Measurements from ENCODE around the gene ORAI2. TPM values are rescaled to one million over a fixed set of nuclear protein-coding genes. Genes with fewer than 3 reads are reported as not detected.
A peak's percentile ranks its signal among the peaks of the same experiment; 100 is the strongest.
"Not testable (repeated sequence)": the region's sequence is repeated elsewhere in the genome, so short reads cannot be mapped to it uniquely, and the experiment has no call there.

ORAI2 gene
- polyA plus RNA-seq, 6 donors from 2014 or later: 236 to 340 (median 260) TPM

DNA sequence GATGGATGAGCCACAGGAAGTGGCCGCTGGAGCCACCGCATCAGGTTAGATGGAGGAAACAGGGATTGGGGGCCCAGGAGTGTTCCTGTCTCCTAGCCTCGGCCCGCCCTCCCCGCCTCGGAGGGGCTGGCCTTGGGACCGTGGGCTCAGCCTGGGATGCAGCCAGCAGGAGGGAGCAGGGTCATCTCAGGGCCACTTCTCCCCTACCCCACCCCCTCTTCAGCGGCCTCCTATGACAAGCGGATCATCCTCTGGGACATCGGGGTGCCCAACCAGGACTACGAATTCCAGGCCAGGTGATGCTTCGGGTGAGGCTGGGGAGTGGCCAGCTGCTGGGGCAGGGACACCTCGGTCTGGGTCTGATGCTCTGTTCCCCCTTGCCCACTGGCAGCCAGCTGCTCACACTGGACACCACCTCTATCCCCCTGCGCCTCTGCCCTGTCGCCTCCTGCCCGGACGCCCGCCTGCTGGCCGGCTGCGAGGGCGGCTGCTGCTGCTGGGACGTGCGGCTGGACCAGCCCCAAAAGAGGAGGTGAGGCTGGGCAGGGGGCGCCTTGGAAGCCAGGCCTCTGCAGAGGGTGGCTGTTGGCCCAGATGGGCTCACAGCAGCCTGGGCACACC lies 36.1 kb downstream of the ORAI2 start:
- H3K4me1 Mint-ChIP-seq: peaks cover 15 to 24% (median 17%) of the 10 kb centered on the region in 3 donors
- DNase-seq: no peak
- no peaks in the 10 kb centered on the region for H3K36me3 Mint-ChIP-seq
- ATAC-seq (ENCODE audit: low read depth in 2 of 2): no peak
- H3K27ac Mint-ChIP-seq: no peak overlapping the region
- H3K27me3 Mint-ChIP-seq: no peaks in the 10 kb centered on the region
- no peak overlapping the region for H3K4me3 Mint-ChIP-seq
- H3K9me3 Mint-ChIP-seq: no peaks in the 10 kb centered on the region

DNA sequence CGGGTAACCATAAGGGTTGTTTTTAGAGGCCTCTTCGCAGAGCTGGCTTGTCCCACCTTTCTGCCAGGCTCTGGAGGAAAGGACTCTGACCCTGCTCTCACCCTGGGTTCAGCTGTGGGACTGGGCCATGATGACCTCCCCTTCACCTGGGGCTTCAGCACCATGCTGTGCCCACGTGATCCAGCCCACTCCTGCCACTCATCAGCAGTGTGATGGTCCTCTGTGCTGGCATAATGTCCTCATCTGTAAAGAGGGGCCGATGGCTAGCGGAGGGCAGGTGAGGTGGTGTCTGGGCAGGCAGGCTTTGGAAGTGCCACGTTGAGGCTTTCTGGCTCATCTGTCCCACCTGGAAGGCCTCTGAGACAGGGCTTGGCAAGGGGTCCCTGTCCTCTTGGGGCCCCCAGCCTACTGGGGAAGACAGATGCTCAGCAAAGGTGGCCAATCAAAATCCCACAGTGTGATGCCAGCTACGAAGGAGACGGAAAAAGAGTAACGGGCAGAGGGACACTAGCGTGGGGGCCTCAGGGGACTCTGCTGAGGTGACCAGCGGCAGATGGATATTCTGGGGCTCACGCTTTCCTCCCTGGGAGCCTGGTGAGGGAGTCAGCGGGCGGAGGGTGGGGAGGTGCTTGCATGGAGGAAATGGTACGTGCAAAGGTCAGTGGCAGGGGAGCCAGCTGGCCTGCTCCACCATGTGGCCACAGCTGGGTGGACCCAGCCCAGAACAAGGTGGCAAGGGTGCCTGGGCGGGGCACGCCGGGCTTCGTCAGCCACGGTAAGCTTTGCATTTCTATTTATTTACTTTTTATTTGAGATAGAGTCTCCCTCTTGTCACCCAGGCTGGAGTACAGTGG lies 36.8 kb downstream of the ORAI2 start:
- Mint-ChIP-seq H3K27me3 (no peaks in the 10 kb centered on the region), H3K9me3 (no peaks in the 10 kb centered on the region), H3K4me3 (peak overlapping the region in 1 of 8 donors; percentile 41), H3K4me1 (peaks cover 15 to 23% (median 17%) of the 10 kb centered on the region in 3 donors), H3K27ac (peak overlapping the region in 1 of 6 donors; percentile 24), H3K36me3 (no peaks in the 10 kb centered on the region)
- ATAC-seq (ENCODE audit: low read depth in 2 of 2): no peak
- no peak for DNase-seq

DNA sequence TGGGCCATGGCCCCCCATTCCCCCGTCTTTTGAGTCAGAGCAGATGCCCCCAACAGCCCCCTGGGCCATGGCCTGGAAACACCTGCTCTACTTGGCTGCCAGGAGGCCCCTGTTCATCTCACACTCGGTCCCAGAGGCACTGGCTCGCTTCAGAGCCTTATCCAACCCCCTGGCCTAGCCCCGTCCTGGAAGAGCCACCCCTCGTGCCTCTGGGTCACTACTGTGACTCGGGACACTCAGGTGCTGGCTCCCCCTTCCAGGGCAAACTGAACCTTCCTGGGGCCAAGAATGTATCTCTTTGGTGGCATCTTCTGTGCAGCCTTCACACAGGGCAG lies 38.4 kb downstream of the ORAI2 start:
- no peaks in the 10 kb centered on the region for H3K27me3 Mint-ChIP-seq
- H3K9me3 Mint-ChIP-seq: no peaks in the 10 kb centered on the region
- peak overlapping the region in 1 of 8 donors; percentile 49 for H3K4me3 Mint-ChIP-seq
- ATAC-seq (ENCODE audit: low read depth in 2 of 2): no peak
- H3K27ac Mint-ChIP-seq: peak overlapping the region in 2 of 6 donors; percentile 70 to 84
- no peak for DNase-seq
- H3K4me1 Mint-ChIP-seq: peaks cover 3 to 10% (median 8%) of the 10 kb centered on the region in 3 donors
- H3K36me3 Mint-ChIP-seq: no peaks in the 10 kb centered on the region

DNA sequence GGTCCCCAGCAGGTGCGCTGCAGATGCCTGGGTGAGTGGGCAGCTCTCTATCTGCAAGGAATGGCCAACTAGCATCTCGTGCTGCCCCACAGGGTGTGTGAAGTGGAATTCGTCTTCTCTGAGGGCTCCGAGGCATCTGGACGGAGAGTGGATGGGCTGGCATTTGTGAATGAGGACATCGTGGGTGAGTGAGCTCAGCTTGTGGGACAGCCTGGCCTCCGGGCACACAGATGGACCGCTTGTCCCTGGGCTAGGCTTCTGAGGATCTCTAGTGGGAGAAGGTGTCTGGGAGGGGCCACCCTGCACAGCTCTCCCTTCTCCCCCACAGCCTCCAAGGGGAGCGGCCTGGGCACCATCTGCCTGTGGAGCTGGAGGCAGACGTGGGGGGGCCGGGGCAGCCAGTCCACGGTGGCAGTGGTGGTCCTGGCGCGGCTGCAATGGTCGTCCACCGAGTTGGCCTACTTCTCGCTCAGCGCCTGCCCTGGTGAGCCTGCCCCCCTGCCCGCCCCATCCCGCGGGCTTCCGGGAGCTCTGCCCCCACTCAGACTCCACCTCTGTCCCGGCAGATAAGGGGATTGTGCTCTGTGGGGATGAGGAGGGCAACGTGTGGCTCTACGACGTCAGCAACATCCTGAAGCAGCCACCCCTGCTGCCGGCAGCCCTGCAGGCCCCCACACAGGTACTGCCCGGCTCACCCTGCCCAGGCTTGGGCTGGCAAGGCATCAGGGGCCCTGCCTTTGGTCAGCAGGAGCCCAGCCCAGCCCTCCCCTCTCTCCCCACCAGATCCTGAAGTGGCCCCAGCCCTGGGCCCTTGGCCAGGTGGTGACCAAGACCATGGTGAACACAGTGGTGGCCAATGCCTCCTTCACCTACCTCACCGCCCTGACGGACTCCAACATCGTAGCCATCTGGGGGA lies 39.0 kb downstream of the ORAI2 start:
- Mint-ChIP-seq H3K27ac (peak overlapping the region in 2 of 6 donors; percentile 70 to 84), H3K9me3 (no peaks in the 10 kb centered on the region), H3K27me3 (no peaks in the 10 kb centered on the region), H3K4me3 (peak overlapping the region in 1 of 8 donors; percentile 49), H3K36me3 (no peaks in the 10 kb centered on the region), H3K4me1 (peaks cover 0 to 8% (median 2%) of the 10 kb centered on the region in 3 donors)
- no peak for DNase-seq
- ATAC-seq (ENCODE audit: low read depth in 2 of 2): no peak

DNA sequence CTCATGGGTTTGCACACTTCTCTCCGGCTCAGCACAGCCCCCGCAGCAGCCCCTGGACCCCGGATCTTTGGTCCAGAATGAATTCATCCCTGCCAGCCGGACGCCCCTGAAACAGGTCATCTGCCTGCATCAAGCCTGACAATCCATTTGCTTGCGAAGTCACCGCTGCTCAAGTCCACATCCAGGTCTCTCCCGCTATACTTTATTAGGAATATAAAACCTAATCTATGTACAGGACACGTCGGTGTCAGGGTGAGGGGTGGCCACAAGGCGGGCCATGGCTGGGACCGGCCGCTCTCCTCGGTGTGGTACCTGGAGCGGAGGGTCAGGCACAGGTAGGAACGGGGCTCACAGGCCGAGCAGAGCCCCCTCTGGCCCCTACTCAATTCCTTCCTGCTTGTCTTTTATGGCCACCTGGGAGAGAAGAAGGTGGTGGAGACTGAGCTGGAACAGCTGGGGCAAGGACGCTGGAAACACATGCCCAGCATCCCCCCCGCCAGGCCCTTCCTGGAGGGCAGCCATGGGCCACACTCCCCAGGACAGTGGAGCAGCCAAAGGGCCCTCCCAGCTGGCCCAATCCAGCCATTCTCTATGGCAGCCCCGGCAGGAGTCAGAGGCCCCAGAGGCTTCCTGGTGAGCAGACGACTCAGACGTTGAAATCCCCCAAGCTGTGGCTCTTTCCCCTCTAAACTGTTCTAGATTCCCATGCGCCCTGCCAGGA lies 40.1 kb downstream of the ORAI2 start:
- peak overlapping the region in 2 of 6 donors; percentile 18 to 47 for H3K27ac Mint-ChIP-seq
- H3K27me3 Mint-ChIP-seq: no peaks in the 10 kb centered on the region
- ATAC-seq (ENCODE audit: low read depth in 2 of 2): no peak
- H3K4me1 Mint-ChIP-seq: peaks cover 0 to 8% (median 0%) of the 10 kb centered on the region in 3 donors
- H3K36me3 Mint-ChIP-seq: no peaks in the 10 kb centered on the region
- peak overlapping the region in 1 of 8 donors; percentile 47 for H3K4me3 Mint-ChIP-seq
- H3K9me3 Mint-ChIP-seq: no peaks in the 10 kb centered on the region
- no peak for DNase-seq

DNA sequence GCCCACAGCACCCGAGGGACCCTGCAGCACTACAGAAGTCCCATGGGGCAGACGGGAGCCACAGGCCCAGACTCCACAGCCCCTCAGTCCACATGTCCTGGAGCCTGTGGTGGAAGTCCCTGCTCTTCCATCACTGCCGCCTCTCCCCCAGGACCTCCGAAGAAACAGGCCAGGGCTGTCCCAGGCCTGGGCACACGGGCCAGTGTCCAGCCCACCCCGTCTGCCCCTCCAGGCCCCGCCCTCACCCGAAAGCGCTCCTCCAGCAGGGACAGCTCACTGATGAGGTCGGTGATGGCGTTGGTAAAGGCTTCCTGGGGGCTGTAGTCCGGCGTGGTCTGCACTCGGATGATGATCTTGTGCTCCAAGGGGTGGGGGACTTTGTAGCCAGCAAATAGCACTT lies 40.7 kb downstream of the ORAI2 start:
- not testable (repeated sequence) for H3K27me3 Mint-ChIP-seq; H3K9me3 Mint-ChIP-seq; H3K36me3 Mint-ChIP-seq; H3K27ac Mint-ChIP-seq; DNase-seq; H3K4me1 Mint-ChIP-seq; ATAC-seq (ENCODE audit: low read depth in 2 of 2); H3K4me3 Mint-ChIP-seq

DNA sequence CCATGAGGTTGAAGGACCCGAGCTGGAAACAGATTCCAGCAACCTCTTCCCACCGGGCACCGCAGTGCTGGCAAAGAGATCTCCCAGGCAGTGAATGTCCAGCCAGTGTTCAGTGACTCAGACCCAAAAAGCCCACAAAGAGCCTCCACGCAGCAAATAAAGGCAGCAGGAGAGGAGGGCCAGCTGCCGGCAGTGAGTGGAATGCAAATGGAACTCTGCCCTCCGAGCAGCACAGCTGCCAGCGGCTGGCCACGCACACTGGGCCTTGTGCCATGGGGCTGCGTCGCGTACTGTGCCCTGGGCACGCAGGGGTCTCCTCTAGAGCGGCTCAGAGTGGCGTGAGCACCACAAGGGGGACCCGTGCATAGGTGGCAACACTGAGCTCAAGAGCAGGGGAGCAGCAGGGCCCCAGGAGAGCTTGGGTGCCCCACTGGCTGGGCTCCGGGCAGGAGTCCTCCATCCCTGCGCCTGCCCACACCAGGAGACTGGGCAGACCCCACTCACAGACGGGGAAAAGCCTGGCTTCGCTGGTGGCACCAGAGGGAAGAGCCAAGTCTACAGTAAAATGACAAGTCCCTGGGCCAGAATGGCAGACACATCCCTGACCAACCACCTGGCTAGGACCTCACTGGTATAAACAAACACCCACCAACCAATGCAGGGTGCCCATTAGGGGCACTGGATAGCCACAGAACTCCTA lies 41.5 kb downstream of the ORAI2 start:
- not testable (repeated sequence) for H3K27me3 Mint-ChIP-seq; DNase-seq; ATAC-seq (ENCODE audit: low read depth in 2 of 2); H3K4me3 Mint-ChIP-seq; H3K9me3 Mint-ChIP-seq; H3K36me3 Mint-ChIP-seq; H3K4me1 Mint-ChIP-seq; H3K27ac Mint-ChIP-seq

DNA sequence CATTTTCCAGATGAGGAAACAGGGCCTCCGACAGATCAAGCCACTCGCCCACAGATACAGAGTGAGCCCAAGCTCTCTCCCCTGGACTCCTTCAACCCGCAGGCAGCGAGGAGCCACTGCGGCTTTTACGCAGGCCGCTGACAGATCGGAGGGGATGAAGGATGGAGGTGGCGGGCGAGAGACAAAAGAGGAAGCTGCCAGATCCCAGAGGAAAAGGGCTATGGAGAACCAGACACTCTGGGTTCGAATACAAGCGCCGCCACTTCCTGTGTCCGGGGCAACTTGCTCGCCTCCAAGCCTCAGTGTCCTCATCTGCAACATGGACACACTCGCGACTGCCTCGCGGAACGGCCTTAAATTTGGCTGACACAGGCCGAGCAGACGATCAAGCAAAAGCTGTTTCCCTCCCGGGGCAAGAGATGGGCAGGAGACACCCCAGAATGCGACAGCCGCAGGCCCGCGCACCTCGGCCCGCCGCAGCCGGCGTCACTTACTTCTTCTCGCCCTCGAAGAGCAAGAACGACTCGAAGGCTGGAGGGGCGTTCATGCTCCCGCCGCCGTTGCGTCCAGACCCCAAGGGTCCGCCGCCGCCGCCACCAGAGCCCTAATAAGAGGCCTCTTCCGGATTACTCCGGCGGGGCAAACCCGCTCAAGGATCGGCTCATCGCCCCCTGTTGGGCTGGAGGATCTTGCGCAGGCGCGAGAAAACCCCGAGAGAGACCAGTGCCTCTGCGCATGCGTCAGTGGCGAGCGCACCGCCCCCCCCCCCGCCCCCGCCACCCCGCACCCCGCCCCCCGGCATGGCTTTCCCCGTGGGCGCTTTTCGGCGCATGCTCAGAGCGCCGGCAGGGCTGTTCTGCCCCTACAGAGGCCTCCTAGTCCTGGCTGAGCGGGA lies 45.2 kb downstream of the ORAI2 start, which contains the start of gene POLR2J:
POLR2J (minus strand) TSS at position 609 of the 895 bp plus-strand sequence; CDS start at position 547, 62 bp downstream.
- ATAC-seq (ENCODE audit: low read depth in 2 of 2) (peak; percentile 86 to 89), DNase-seq (peak; percentile 90)
- Mint-ChIP-seq H3K27ac (peak within 1 kb of the TSS; percentile 39 to 94 (median 80)), H3K4me3 (peak within 1 kb of the TSS; percentile 78 to 96 (median 92))
- H3K36me3 Mint-ChIP-seq, H3K9me3 Mint-ChIP-seq, H3K27me3 Mint-ChIP-seq, H3K4me1 Mint-ChIP-seq: not testable (repeated sequence)

DNA sequence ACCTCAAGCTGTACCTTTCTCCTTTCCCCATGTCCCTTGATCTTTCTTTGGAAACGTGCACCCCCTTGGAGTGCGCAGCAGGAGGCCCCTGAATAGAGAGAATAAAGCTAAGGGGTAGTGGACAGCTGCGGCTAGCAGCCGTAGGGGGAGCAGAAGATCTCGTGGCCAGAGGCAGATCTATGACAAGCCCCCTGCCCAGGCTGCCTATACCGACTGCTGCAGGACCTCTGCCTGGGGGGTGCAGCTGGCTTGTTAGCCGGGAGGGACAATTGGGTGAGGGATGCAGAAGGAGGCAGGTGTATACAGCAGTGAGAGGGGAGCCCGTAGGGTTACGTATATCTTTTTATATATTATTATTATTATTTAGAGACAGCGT lies 45.8 kb downstream of the ORAI2 start:
- Mint-ChIP-seq H3K4me3 (peak overlapping the region in 1 of 8 donors; percentile 78), H3K27ac (peak overlapping the region in 1 of 6 donors; percentile 77)
- not testable (repeated sequence) for DNase-seq, H3K9me3 Mint-ChIP-seq, H3K4me1 Mint-ChIP-seq, H3K27me3 Mint-ChIP-seq, H3K36me3 Mint-ChIP-seq
- peak; percentile 6 to 13 for ATAC-seq (ENCODE audit: low read depth in 2 of 2)

DNA sequence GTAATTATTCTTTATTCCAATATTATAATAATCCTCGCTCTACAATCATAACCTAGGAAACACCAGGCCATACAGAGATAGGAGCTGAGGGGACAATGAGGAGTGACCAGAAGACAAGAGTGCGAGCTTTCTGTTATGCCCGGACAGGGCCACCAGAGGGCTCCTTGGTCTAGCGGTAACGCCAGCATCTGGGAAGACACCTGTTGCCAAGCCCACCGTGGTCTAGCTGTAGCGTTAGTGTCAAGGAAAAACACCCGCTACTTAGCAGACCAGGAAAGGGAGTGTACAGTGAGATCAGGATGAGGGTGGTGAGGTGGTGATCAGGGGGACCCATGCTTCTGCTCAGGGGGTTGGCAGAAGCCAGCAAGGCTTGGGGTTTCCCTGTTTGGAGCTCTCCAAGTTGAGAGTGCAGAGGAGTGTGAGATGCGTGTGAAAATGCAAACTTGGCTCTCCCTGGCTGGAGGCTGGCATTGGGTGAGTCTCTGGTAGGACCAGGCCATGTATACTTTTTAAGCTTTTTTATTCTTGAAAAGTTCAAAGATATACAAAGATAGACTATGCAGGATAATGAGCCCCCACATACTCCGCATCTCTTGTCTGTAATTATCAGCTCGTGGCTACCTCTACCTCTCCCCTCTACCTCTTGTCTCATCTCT lies 46.7 kb downstream of the ORAI2 start:
- H3K9me3 Mint-ChIP-seq; ATAC-seq (ENCODE audit: low read depth in 2 of 2); H3K27me3 Mint-ChIP-seq; DNase-seq; H3K4me1 Mint-ChIP-seq; H3K36me3 Mint-ChIP-seq: not testable (repeated sequence)
- H3K27ac Mint-ChIP-seq: peak overlapping the region in 1 of 6 donors; percentile 53
- H3K4me3 Mint-ChIP-seq: peak overlapping the region in 2 of 8 donors; percentile 9 to 35

DNA sequence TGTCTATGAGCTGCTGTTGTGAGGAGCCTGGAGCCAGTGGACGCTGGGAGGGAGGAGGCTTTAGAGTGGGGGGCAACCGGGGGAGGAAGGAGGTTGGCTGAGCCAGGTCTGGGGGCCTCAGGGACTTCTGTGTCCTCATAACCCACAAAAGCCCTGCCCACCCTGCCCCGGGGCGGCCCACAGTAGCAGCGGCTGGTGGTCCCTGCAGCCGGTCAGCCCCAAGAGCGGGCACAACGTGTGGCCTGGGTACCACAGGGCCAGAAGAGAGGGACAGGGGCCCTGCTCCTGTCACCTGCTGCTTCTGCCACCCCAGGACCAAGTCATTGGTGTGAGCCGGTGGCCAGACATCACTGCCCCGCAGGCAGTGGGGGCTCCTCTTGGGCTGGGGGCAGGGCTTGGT lies 48.6 kb downstream of the ORAI2 start:
- not testable (repeated sequence) for H3K27me3 Mint-ChIP-seq; H3K27ac Mint-ChIP-seq; H3K9me3 Mint-ChIP-seq; H3K36me3 Mint-ChIP-seq; H3K4me1 Mint-ChIP-seq; H3K4me3 Mint-ChIP-seq; ATAC-seq (ENCODE audit: low read depth in 2 of 2); DNase-seq

Data from naive B cell (primary cell).